NCI-H460 (cell line): Measurements from ENCODE around the gene GNB1L. TPM values are rescaled to one million over a fixed set of nuclear protein-coding genes. Genes with fewer than 3 reads are reported as not detected.

Experiments
- DNase-seq: peaks from one replicate; pipeline ENCODE4 v3.0.0-alpha.2; 2016; ENCODE audit warnings: low read depth; ENCODE audit errors: extremely low read depth
- total RNA-seq: library from RNA; depleted of rRNA; stranded (reverse); fragments of >200 nt; shearing (Covaris generic); gene quantifications from 2 replicates; pipeline ENCODE4 v1.2.3, GENCODE V29; 2014

Gene GNB1L
- total RNA-seq, 1 experiment from 2014 or later, result 9.6 TPM

- peak; percentile 36 for DNase-seq
These were observed 98.2 kb downstream of the GNB1L start for GRCh38 chr22:19756288-19757128.

GRCh38 chr22:19755722-19756287, 98.9 kb downstream of the GNB1L start:
- DNase-seq, result no peak

GRCh38 chr22:19755145-19755710, 99.4 kb downstream of the GNB1L start:
- no peak for DNase-seq

GRCh38 chr22:19754701-19755144, 100.0 kb downstream of the GNB1L start:
- no peak for DNase-seq

- DNase-seq, result no peak
These were observed 100.5 kb downstream of the GNB1L start for GRCh38 chr22:19753996-19754700.

GRCh38 chr22:19753090-19753842, 101.4 kb downstream of the GNB1L start:
- DNase-seq, result no peak

- no peak for DNase-seq
These were observed 103.0 kb downstream of the GNB1L start for GRCh38 chr22:19751497-19752245.

GRCh38 chr22:19750507-19751490, 103.9 kb downstream of the GNB1L start:
- no peak for DNase-seq

GRCh38 chr22:19749876-19750275, 104.8 kb downstream of the GNB1L start:
- DNase-seq, result no peak

- DNase-seq, result no peak
These were observed 105.5 kb downstream of the GNB1L start for GRCh38 chr22:19748991-19749664.

- no peak for DNase-seq
These were observed 106.5 kb downstream of the GNB1L start for GRCh38 chr22:19748139-19748538.

GRCh38 chr22:19747551-19747950, 107.1 kb downstream of the GNB1L start:
- DNase-seq, result no peak

- no peak for DNase-seq
These were observed 107.9 kb downstream of the GNB1L start for GRCh38 chr22:19746726-19747125.

GRCh38 chr22:19745155-19746101, 109.2 kb downstream of the GNB1L start:
- no peak for DNase-seq

GRCh38 chr22:19744350-19745006, 110.2 kb downstream of the GNB1L start:
- no peak for DNase-seq

GRCh38 chr22:19743651-19744050, 111.0 kb downstream of the GNB1L start:
- DNase-seq, result no peak
